Measurements from ENCODE around the gene NFKBIA. TPM values are rescaled to one million over a fixed set of nuclear protein-coding genes. Genes with fewer than 3 reads are reported as not detected.

Gene NFKBIA, protein sequence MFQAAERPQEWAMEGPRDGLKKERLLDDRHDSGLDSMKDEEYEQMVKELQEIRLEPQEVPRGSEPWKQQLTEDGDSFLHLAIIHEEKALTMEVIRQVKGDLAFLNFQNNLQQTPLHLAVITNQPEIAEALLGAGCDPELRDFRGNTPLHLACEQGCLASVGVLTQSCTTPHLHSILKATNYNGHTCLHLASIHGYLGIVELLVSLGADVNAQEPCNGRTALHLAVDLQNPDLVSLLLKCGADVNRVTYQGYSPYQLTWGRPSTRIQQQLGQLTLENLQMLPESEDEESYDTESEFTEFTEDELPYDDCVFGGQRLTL
- total RNA-seq = 1,000 to 10,000 TPM in 1 of 4 donors, 100 to 1,000 TPM in 3; 362 to 1,916 (median 456) TPM

GRCh38 chr14:35404449-35405303 lies at the start of gene NFKBIA:
TSS of gene NFKBIA (minus strand) at chr14:35404749. CDS start at chr14:35404644, 105 bp downstream.
- H3K27ac ChIP-seq = peak within 1 kb of the TSS; percentile 99 to 100 (median 100)
- 0% methylated on average over 49 of the region's 69 CpGs; no CpG with 5 or more reads in 1 of the 2 donors for WGBS, 2 donors (ENCODE audit: low coverage in 1 of 2)
- H3K4me1 ChIP-seq = peaks cover 21 to 51% (median 45%) of the 10 kb centered on the region in 4 donors
- H3K9me3 ChIP-seq = no peaks in the 10 kb centered on the region
- H3K36me3 ChIP-seq = peaks cover 0 to 37% (median 25%) of the 10 kb centered on the region in 4 donors
- in situ Hi-C loops (cut with MboI; ENCODE audit: low pct_ligation_motif_present in 1 of 4, low pct_unique_long_range_greater_than_20kb in 1 of 4, low sequenced_read_pairs in 3 of 4) (loop anchor here in 3 of 4 donors (10.0 to 25.0 kb wide), 5 partner anchors 110 to 692 kb away; partner anchors contain the start of genes PSMA6 (in 2 of the 3), CFL2 (in 1 of the 3), PPP2R3C (in 1 of the 3) and PRORP (in 1 of the 3)), intact Hi-C loops (cut with DNase I; ENCODE audit: low total_unique reads) (loop anchor here (5.0 kb wide), 2 partner anchors 112 to 187 kb away; partner anchors contain the start of gene PSMA6)
- peak; percentile 93 for DNase-seq
- peak in 3 of 5 experiments; percentile 34 to 52 (median 37) for TF ChIP-seq CTCF (IDR thresholded peaks at IDR 0.05)
- no peak for TF ChIP-seq EP300 (IDR thresholded peaks at IDR 0.05; ENCODE audit: low read depth)
- TF ChIP-seq POLR2A (IDR thresholded peaks at IDR 0.05) = peak; percentile 91
- TF ChIP-seq POLR2AphosphoS5 (IDR thresholded peaks at IDR 0.05) = peak; percentile 91 to 99 (median 98)
- no peaks in the 10 kb centered on the region for H3K27me3 ChIP-seq
- peak within 1 kb of the TSS; percentile 84 to 94 (median 92) for H3K4me3 ChIP-seq

DNA sequence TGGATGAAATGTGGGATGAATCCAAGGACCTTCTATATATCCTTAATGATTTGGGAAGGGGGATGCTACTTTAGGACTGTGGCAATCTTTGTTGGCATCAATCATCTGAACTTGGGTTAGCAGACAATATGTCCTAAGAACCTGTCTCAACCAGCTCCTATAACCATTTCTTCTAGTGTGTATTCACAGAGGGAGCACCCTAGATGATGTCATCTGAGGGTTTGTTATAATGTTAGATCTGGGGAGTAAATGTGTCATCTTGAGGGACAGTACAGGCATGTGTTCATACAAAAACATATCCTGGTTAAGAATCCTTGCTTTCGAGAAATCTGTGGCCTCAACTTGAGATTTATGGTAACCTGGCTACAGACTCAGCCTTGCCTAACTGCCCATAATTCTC lies 41.9 kb upstream of the NFKBIA start:
- Histone ChIP-seq H3K4me3 (no peak overlapping the region), H3K36me3 (no peaks in the 10 kb centered on the region), H3K27me3 (no peaks in the 10 kb centered on the region), H3K27ac (no peak overlapping the region), H3K9me3 (no peaks in the 10 kb centered on the region), H3K4me1 (no peaks in the 10 kb centered on the region)
- TF ChIP-seq POLR2A (IDR thresholded peaks at IDR 0.05) = no peak
- no peak for TF ChIP-seq POLR2AphosphoS5 (IDR thresholded peaks at IDR 0.05)
- no peak for TF ChIP-seq CTCF (IDR thresholded peaks at IDR 0.05)
- TF ChIP-seq EP300 (IDR thresholded peaks at IDR 0.05; ENCODE audit: low read depth) = no peak
- WGBS, 2 donors (ENCODE audit: low coverage in 1 of 2) = 71 to 100% methylated on average over 1 of the region's 1 CpG
- DNase-seq = no peak
- in situ Hi-C loops (cut with MboI; ENCODE audit: low pct_ligation_motif_present in 1 of 4, low pct_unique_long_range_greater_than_20kb in 1 of 4, low sequenced_read_pairs in 3 of 4) = loop anchor here in 1 of 4 donors (25.0 kb wide), 1 partner anchor 784 kb away; no protein-coding TSS in a partner anchor
- intact Hi-C loops (cut with DNase I; ENCODE audit: low total_unique reads) = no loop called here

- in situ Hi-C loops (cut with MboI; ENCODE audit: low pct_ligation_motif_present in 1 of 4, low pct_unique_long_range_greater_than_20kb in 1 of 4, low sequenced_read_pairs in 3 of 4) = loop anchor here in 1 of 4 donors (25.0 kb wide), 1 partner anchor 782 kb away; no protein-coding TSS in a partner anchor
- TF ChIP-seq POLR2AphosphoS5 (IDR thresholded peaks at IDR 0.05) (no peak), POLR2A (IDR thresholded peaks at IDR 0.05) (no peak), EP300 (IDR thresholded peaks at IDR 0.05; ENCODE audit: low read depth) (no peak), CTCF (IDR thresholded peaks at IDR 0.05) (no peak)
- Histone ChIP-seq H3K9me3 (no peaks in the 10 kb centered on the region), H3K4me3 (no peak overlapping the region), H3K36me3 (no peaks in the 10 kb centered on the region), H3K4me1 (no peaks in the 10 kb centered on the region), H3K27me3 (no peaks in the 10 kb centered on the region), H3K27ac (no peak overlapping the region)
- 76 to 100% methylated on average over 1 of the region's 1 CpG for WGBS, 2 donors (ENCODE audit: low coverage in 1 of 2)
- DNase-seq = no peak
- intact Hi-C loops (cut with DNase I; ENCODE audit: low total_unique reads) = no loop called here
Observed at GRCh38 chr14:35444104-35444503, 39.6 kb upstream of the NFKBIA start.

GRCh38 chr14:35441160-35441559 lies 36.6 kb upstream of the NFKBIA start:
- intact Hi-C loops (cut with DNase I; ENCODE audit: low total_unique reads) = no loop called here
- in situ Hi-C loops (cut with MboI; ENCODE audit: low pct_ligation_motif_present in 1 of 4, low pct_unique_long_range_greater_than_20kb in 1 of 4, low sequenced_read_pairs in 3 of 4) = loop anchor here in 1 of 4 donors (25.0 kb wide), 1 partner anchor 779 kb away; no protein-coding TSS in a partner anchor

More at GRCh38 chr14:35441160-35441559, 36.6 kb upstream of the NFKBIA start:
- DNase-seq = no peak
- Histone ChIP-seq H3K27me3 (no peaks in the 10 kb centered on the region), H3K4me1 (no peaks in the 10 kb centered on the region), H3K4me3 (no peak overlapping the region), H3K36me3 (no peaks in the 10 kb centered on the region), H3K27ac (no peak overlapping the region), H3K9me3 (no peaks in the 10 kb centered on the region)
- 91 to 99% methylated on average over 3 to 4 of the region's 4 CpGs for WGBS, 2 donors (ENCODE audit: low coverage in 1 of 2)
- no peak for TF ChIP-seq EP300 (IDR thresholded peaks at IDR 0.05; ENCODE audit: low read depth)
- no peak for TF ChIP-seq POLR2AphosphoS5 (IDR thresholded peaks at IDR 0.05)
- no peak for TF ChIP-seq CTCF (IDR thresholded peaks at IDR 0.05)
- TF ChIP-seq POLR2A (IDR thresholded peaks at IDR 0.05) = no peak

Data from transverse colon (tissue), 4 donors.